ENCODE measurements around the gene P2RY11. TPM values are rescaled to one million over a fixed set of nuclear protein-coding genes. Genes with fewer than 3 reads are reported as not detected.
A peak's percentile ranks its signal among the peaks of the same experiment; 100 is the strongest.

P2RY11 gene
- total and polyA plus RNA-seq, 2 donors: 1.8 to 9.8 TPM

DNA sequence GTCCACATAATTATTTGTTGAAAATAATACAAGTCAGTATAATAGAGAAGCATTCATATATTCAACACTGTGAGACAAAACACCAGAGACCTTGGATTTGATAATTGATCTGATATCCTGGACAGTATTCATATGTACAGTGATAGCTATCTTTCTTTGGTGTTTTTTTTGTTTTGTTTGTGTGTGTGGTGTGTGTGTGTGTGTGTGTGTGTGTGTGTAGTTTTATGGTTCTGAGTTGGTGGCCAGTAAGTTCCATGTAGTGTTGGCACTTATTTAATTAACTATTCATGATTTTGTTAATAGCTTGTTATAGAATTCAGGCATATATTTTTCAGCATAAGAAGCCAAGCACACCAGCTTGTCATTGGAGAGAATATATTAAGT lies 7.4 kb upstream of the P2RY11 start:
- no peaks in the 10 kb centered on the region for H3K36me3 ChIP-seq (ENCODE audit: insufficient read depth)
- no peak overlapping the region for H3K4me3 ChIP-seq (ENCODE audit: low read depth, low read length)
- H3K4me1 ChIP-seq (ENCODE audit: insufficient read depth): no peaks in the 10 kb centered on the region
- DNase-seq (ENCODE audit: extremely low spot score): no peak
- H3K27ac ChIP-seq (ENCODE audit: low read depth): no peak overlapping the region

DNA sequence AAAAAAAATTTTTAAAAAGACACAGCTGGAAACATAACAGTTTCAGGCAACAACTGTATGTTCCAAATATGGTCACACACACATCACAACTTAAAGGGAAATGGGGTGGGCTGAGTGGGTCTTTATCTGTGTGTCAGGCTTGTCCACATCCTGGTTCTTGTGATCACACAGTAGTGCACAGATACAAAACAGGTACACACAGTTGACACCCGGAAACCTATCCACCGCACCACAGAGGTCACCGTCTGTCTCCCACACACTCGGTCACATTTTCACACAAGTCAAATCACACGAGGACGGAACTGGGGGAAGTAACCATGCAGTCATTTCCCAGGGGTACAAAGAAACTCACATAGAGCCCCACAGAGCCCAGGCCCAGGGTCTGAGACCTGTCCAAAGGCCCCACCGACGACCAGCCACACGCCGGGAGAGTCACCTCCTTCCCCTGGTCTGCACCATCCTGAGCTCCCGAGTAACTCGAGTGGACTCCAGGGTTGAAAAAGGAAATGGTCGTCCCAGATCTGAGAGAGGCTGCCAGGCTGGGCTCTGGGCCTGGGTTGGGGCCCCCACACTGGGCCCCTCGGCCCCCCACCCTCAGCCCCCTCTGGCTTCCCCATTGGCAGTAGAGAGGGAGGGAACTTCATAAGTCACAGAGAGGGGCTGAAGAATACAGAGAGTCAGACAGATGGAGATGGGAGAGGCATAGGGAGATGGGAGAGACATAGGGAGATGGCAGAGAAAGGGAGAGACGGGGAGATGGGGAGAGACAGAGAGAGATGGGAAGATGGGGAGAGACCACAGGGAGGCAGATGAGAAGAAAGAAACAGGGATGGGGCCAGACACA lies 6.6 kb upstream of the P2RY11 start:
- Histone ChIP-seq H3K4me1 (ENCODE audit: insufficient read depth) (no peaks in the 10 kb centered on the region), H3K27ac (ENCODE audit: low read depth) (peak overlapping the region; percentile 35), H3K36me3 (ENCODE audit: insufficient read depth) (peaks cover 5% of the 10 kb centered on the region), H3K4me3 (ENCODE audit: low read depth, low read length) (no peak overlapping the region)
- no peak for DNase-seq (ENCODE audit: extremely low spot score)
- 38% methylated on average over 15 of the region's 15 CpGs for WGBS

DNA sequence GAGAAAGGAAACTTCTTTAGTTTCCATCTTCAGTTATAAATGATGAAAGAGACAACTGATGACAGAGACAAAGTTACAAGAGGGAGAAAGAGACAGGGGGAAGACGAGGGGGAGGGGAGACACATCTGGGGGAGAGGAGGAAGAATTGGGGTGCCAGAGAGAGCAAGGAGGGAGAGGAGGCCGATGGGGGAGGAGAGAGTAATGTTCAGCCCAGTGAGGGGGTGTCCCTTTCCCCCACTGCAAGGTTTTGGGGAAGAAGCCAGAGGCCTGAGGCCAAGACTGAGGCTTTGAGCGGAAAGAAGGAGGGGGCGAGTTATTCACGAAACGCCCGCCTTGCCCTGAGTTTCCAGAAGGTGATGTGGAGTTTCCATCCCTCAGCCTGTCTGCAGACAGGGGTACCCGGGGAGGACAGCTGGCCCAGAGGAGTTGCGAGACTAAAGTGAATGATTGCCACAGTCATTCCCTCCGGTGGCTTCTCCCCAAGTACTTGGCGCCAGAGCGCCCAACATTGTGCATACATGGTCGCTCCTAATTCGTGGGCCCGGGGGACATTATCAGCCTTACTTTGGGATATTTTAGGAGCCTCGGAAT lies 5.9 kb upstream of the P2RY11 start:
- 29% methylated on average over 16 of the region's 16 CpGs for whole genome bisulfite sequencing
- no peak overlapping the region for H3K4me3 ChIP-seq (ENCODE audit: low read depth, low read length)
- no peak for DNase-seq (ENCODE audit: extremely low spot score)
- peaks cover 11% of the 10 kb centered on the region for H3K36me3 ChIP-seq (ENCODE audit: insufficient read depth)
- H3K4me1 ChIP-seq (ENCODE audit: insufficient read depth): no peaks in the 10 kb centered on the region
- H3K27ac ChIP-seq (ENCODE audit: low read depth): peak overlapping the region; percentile 4

DNA sequence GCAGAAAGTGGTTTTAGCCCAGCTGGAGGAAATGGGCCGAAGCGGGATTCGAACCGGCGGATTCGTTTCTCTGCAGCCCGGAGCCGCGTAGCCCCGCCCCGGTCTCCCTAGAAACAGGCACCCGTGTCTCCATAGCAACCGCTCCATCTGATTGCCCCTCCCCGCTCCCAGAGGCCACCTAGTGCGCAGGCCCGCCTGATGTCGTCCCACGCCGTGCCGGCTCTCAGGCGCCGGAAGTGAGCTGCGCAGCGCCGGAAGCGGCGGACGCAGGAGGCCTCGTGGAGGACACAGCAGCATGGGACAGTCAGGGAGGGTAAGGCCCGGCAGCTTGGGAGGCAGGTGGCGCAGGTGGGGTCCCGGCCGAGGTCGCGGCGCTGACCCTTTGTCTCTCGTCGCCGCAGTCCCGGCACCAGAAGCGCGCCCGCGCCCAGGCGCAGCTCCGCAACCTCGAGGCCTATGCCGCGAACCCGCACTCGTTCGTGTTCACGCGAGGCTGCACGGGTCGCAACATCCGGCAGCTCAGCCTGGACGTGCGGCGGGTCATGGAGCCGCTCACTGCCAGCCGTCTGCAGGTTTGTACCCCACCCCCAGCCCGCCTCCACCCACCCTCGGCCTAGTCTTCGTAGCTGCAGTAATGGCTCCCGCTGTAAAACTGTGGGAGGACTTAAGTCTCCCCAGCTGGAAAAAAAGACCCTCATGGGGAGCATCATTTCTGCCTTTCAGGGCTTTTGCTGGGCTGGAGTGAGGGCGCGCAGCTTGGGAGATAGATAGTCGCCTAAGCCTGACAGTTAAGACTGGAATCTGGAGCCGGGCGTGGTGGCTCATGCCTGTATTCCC lies 5.2 kb upstream of the P2RY11 start, which contains the start of gene PPAN:
Gene PPAN (plus strand): TSS at position 263 of the 837 bp plus-strand sequence. CDS start 33 bp downstream, at position 296.
- Histone ChIP-seq H3K4me3 (ENCODE audit: low read depth, low read length) (peak within 1 kb of the TSS; percentile 90), H3K36me3 (ENCODE audit: insufficient read depth) (peaks cover 14% of the 10 kb centered on the region), H3K27ac (ENCODE audit: low read depth) (peak within 1 kb of the TSS; percentile 12), H3K4me1 (ENCODE audit: insufficient read depth) (no peaks in the 10 kb centered on the region)
- WGBS: 1% methylated on average over 71 of the region's 71 CpGs
- DNase-seq (ENCODE audit: extremely low spot score): peak; percentile 97

DNA sequence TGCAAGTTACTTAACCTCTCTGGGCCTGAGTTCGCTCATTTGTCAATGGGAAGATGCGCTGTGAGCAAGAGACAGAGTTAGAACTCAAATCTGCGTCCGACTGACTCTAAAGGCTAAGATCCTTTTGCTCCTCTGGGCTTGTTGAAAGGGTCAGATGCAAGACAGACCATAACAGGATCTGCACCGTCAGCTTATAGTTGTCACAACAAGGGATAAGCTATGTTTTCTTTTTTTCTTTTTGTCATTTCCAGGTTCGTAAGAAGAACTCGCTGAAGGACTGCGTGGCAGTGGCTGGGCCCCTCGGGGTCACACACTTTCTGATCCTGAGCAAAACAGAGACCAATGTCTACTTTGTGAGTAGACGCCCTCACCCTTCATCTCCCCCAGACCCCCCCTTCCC lies 4.2 kb upstream of the P2RY11 start:
- H3K4me1 ChIP-seq (ENCODE audit: insufficient read depth): no peaks in the 10 kb centered on the region
- H3K27ac ChIP-seq (ENCODE audit: low read depth): no peak overlapping the region
- 72% methylated on average over 10 of the region's 10 CpGs for WGBS
- no peak for DNase-seq (ENCODE audit: extremely low spot score)
- H3K4me3 ChIP-seq (ENCODE audit: low read depth, low read length): no peak overlapping the region
- H3K36me3 ChIP-seq (ENCODE audit: insufficient read depth): peaks cover 14% of the 10 kb centered on the region

DNA sequence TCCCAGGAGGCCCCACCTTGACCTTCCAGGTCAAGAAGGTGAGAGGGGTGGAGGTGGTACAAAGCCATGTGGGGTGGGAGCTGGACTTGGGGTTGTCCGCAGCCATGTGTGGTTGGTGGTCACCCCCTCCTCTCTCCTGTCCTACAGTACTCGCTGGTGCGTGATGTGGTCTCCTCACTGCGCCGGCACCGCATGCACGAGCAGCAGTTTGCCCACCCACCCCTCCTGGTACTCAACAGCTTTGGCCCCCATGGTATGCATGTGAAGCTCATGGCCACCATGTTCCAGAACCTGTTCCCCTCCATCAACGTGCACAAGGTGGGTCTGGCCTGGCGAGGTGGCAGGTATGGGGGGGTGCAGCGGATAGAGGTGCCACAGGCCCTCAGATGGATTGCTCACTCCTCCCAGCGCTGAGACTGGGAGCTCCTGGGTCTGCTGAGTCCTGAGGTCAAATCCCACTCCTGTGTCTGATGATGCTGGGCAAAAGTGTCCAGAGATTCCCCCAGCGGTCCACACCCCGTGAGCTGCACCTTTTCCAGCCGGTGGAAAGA lies 3.6 kb upstream of the P2RY11 start:
- H3K27ac ChIP-seq (ENCODE audit: low read depth): no peak overlapping the region
- no peaks in the 10 kb centered on the region for H3K4me1 ChIP-seq (ENCODE audit: insufficient read depth)
- peaks cover 14% of the 10 kb centered on the region for H3K36me3 ChIP-seq (ENCODE audit: insufficient read depth)
- no peak overlapping the region for H3K4me3 ChIP-seq (ENCODE audit: low read depth, low read length)
- no peak for DNase-seq (ENCODE audit: extremely low spot score)
- 94% methylated on average over 14 of the region's 14 CpGs for WGBS

DNA sequence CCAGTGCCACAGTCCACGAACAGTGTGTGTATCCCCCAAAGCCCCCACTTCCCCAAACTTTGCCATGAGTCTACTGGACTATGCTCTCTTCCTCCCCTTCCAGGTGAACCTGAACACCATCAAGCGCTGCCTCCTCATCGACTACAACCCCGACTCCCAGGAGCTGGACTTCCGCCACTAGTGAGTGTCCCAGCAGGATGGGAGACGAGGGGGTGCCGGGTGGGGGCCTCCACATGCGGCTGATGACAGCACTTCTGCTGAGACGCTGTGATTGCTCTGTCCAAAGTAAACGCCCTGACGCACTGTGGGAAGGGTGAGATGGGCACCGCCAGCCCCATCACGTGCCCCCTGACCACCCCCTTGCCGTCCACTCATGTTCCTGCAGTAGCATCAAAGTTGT lies 2.0 kb upstream of the P2RY11 start:
- 92% methylated on average over 14 of the region's 14 CpGs for WGBS
- no peak overlapping the region for H3K27ac ChIP-seq (ENCODE audit: low read depth)
- no peaks in the 10 kb centered on the region for H3K4me1 ChIP-seq (ENCODE audit: insufficient read depth)
- H3K36me3 ChIP-seq (ENCODE audit: insufficient read depth): peaks cover 14% of the 10 kb centered on the region
- no peak overlapping the region for H3K4me3 ChIP-seq (ENCODE audit: low read depth, low read length)
- no peak for DNase-seq (ENCODE audit: extremely low spot score)

DNA sequence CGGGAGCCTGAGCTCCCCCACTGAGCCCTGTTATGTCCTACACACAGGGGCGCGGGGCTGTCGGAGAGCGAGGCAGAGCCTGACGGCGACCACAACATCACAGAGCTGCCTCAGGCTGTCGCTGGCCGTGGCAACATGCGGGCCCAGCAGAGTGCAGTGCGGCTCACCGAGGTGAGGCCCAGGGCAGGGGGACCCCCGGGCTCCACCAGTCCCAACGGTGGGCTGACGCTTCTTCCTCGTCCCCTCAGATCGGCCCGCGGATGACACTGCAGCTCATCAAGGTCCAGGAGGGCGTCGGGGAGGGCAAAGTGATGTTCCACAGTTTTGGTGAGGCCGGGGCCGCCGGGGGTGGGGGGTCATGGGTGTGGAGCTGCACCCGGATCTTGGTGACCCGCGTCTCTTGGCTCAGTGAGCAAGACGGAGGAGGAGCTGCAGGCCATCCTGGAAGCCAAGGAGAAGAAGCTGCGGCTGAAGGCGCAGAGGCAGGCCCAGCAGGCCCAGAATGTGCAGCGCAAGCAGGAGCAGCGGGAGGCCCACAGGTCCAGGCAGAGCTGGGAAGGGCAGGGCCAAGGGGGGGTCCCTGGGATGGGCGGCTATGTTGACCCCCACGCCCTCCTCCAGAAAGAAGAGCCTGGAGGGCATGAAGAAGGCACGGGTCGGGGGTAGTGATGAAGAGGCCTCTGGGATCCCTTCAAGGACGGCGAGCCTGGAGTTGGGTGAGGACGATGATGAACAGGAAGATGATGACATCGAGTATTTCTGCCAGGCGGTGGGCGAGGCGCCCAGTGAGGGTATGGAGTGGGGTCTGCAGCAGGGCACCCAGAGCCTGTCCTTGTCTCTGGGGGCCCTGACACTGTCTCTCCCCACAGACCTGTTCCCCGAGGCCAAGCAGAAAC lies 1.2 kb upstream of the P2RY11 start:
- Histone ChIP-seq H3K36me3 (ENCODE audit: insufficient read depth) (peaks cover 14% of the 10 kb centered on the region), H3K4me3 (ENCODE audit: low read depth, low read length) (no peak overlapping the region), H3K4me1 (ENCODE audit: insufficient read depth) (no peaks in the 10 kb centered on the region), H3K27ac (ENCODE audit: low read depth) (no peak overlapping the region)
- 93% methylated on average over 44 of the region's 44 CpGs for WGBS
- DNase-seq (ENCODE audit: extremely low spot score): no peak

DNA sequence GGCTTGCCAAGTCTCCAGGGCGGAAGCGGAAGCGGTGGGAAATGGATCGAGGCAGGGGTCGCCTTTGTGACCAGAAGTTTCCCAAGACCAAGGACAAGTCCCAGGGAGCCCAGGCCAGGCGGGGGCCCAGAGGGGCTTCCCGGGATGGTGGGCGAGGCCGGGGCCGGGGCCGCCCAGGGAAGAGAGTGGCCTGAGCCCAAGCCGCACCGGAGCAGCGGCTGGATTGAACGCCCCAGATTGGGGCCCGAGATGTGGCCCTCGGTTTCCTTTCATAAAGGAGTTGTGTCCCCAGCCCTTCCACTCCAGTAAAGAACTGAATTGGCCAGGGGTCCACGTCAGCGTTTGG lies 548 bp upstream of the P2RY11 start:
- no peak for DNase-seq (ENCODE audit: extremely low spot score)
- WGBS: 92% methylated on average over 19 of the region's 19 CpGs
- Histone ChIP-seq H3K4me1 (ENCODE audit: insufficient read depth) (no peaks in the 10 kb centered on the region), H3K36me3 (ENCODE audit: insufficient read depth) (peaks cover 14% of the 10 kb centered on the region), H3K27ac (ENCODE audit: low read depth) (no peak overlapping the region), H3K4me3 (ENCODE audit: low read depth, low read length) (no peak overlapping the region)

DNA sequence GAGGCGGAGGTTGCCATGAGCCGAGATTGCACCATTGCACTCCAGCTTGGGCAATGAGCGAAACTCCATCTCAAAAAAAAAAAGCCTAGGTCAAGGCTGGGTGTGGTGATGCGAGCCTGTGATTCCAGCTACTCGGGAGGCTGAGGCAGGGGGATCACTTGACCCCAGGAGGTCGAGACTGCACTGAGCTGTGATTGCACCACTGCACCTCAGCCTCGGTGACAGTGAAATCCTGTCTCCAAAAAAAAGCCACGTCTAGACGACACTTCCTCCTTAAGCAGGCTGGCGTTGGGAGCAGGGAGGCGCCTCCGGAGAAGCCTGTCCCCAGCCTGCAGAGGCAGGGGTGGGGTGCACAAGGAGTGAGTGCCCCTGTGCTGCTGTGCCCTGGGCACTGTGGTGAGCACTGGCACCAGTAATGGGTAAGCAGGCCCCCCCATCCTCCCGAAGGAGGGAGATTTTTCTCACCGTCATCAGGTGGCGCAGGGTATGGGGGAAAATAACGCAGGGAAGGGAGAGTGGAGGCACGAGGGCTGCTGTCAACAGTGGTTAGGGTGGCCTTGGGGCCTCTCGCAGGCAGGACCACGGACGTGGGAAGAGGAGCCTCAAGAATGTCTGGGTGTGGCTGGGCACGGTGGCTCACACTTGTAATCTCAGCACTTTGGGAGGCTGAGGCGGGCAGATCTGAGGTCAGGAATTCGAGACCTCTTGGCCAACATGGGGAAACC lies 706 bp downstream of the P2RY11 start:
- no peak overlapping the region for H3K27ac ChIP-seq (ENCODE audit: low read depth)
- WGBS: 58% methylated on average over 23 of the region's 23 CpGs

DNA sequence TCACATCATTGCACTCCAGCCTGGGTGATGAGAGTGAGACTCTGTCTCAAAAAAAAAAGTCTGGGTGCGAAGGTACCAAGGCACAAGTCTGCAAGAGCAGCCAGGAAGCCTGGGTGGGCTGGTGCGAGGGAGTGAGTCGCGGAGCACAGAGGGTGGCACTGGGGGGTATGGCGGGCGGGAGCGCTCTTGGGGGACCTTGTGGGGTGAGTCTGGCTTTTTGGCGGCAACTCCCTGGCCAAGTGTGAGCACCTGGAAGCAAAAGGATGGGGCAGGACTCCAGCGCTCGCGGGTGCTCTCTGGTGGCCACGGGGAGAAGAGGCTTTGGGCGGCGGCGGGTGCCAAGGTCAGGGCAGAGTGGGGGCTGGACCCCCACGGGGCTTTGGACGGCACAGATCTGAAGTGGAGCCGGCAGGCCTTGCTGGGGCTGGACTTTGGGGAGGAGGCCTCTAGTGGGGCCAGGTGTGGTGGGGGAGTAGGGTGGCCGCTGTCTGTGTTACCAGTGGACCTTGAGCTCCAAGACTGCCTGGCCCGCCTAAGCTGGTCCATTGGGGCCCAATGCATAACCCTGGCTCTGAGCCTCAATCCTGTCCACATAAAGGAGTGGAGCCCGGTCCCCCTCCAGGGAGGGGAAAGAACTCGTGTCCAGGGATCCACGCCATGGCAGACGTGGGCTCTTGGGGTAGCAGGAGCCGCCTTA lies 1.6 kb downstream of the P2RY11 start:
- no peak overlapping the region for H3K4me3 ChIP-seq (ENCODE audit: low read depth, low read length)
- no peak for DNase-seq (ENCODE audit: extremely low spot score)
- no peak overlapping the region for H3K27ac ChIP-seq (ENCODE audit: low read depth)
- WGBS: 22% methylated on average over 25 of the region's 25 CpGs
- no peaks in the 10 kb centered on the region for H3K4me1 ChIP-seq (ENCODE audit: insufficient read depth)
- peaks cover 16% of the 10 kb centered on the region for H3K36me3 ChIP-seq (ENCODE audit: insufficient read depth)

More for the DNA sequence above, 706 bp downstream of the P2RY11 start:
- Histone ChIP-seq H3K4me1 (ENCODE audit: insufficient read depth) (no peaks in the 10 kb centered on the region), H3K4me3 (ENCODE audit: low read depth, low read length) (no peak overlapping the region), H3K36me3 (ENCODE audit: insufficient read depth) (peaks cover 16% of the 10 kb centered on the region)
- DNase-seq (ENCODE audit: extremely low spot score): no peak

DNA sequence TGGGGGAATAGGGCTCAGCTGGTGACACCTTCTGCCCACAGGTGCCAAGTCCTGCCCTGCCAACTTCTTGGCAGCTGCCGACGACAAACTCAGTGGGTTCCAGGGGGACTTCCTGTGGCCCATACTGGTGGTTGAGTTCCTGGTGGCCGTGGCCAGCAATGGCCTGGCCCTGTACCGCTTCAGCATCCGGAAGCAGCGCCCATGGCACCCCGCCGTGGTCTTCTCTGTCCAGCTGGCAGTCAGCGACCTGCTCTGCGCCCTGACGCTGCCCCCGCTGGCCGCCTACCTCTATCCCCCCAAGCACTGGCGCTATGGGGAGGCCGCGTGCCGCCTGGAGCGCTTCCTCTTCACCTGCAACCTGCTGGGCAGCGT lies 2.1 kb downstream of the P2RY11 start:
- 70% methylated on average over 19 of the region's 19 CpGs for WGBS
- H3K27ac ChIP-seq (ENCODE audit: low read depth): no peak overlapping the region
- H3K36me3 ChIP-seq (ENCODE audit: insufficient read depth): peaks cover 16% of the 10 kb centered on the region
- DNase-seq (ENCODE audit: extremely low spot score): no peak
- H3K4me3 ChIP-seq (ENCODE audit: low read depth, low read length): no peak overlapping the region
- H3K4me1 ChIP-seq (ENCODE audit: insufficient read depth): no peaks in the 10 kb centered on the region
